ENCODE data around the gene KLF6.

DNA sequence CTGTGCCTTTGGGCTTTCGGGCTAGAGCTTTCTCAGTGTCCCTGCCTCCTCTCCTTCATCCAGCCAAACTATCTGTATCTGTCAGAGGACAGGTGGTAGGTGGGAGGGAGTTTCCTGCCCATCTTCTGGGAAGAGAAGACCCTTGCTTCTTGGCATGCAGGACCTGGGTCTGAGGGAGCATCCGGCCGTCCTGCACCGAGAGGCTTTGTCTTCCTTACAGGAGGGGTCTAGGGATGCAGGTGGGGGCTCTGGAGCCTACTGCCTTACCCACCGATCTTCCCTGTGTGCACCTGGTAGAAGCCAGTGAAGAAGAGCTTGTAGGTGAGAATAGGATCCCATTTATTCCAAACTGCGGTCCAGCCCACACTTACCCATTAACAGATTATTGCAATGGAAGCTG is 5.8 kb upstream of the KLF6 start:
- TF ChIP-seq, protein P1, sequence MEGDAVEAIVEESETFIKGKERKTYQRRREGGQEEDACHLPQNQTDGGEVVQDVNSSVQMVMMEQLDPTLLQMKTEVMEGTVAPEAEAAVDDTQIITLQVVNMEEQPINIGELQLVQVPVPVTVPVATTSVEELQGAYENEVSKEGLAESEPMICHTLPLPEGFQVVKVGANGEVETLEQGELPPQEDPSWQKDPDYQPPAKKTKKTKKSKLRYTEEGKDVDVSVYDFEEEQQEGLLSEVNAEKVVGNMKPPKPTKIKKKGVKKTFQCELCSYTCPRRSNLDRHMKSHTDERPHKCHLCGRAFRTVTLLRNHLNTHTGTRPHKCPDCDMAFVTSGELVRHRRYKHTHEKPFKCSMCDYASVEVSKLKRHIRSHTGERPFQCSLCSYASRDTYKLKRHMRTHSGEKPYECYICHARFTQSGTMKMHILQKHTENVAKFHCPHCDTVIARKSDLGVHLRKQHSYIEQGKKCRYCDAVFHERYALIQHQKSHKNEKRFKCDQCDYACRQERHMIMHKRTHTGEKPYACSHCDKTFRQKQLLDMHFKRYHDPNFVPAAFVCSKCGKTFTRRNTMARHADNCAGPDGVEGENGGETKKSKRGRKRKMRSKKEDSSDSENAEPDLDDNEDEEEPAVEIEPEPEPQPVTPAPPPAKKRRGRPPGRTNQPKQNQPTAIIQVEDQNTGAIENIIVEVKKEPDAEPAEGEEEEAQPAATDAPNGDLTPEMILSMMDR (IDR thresholded peaks at IDR 0.05; ENCODE audit: insufficient read depth, low read depth, low read length): no peak
- TF ChIP-seq EZH2 (IDR thresholded peaks at IDR 0.05; ENCODE audit: insufficient read depth, low read length): no peak

Data from astrocyte (in vitro differentiated cells and primary cell).